SU-DHL-6 (cell line): ENCODE results near the gene SEC24B.
A peak's percentile ranks its signal among the peaks of the same experiment; 100 is the strongest.

Source experiments
- H2AFZ ChIP-seq: fragments of 200-600 bp; sonication (generic); 2 replicates; pipeline ENCODE4 v1.6.1; 2014; ENCODE audit warnings: low read depth, mild to moderate bottlenecking, moderate library complexity, mixed read lengths, antibody characterized with exemption, low read length; ENCODE audit not compliant: severe bottlenecking
- H3F3A ChIP-seq: fragments of 200-600 bp; shearing (Covaris generic); 2 replicates; pipeline ENCODE4 v1.6.0; 2016; ENCODE audit warnings: antibody characterized with exemption, mild to moderate bottlenecking; ENCODE audit not compliant: insufficient read depth
- H3K27ac ChIP-seq: fragments of 200-600 bp; sonication (generic); 2 replicates; pipeline ENCODE4 v1.5.1; 2016; ENCODE audit warnings: low read depth, mild to moderate bottlenecking, low read length, moderate library complexity, mixed read lengths
- H3K27me3 ChIP-seq: fragments of 200-600 bp; sonication (generic), shearing (Covaris generic); 2 replicates; pipeline ENCODE4 v1.6.0; 2014; ENCODE audit warnings: mild to moderate bottlenecking, low read length
- H3K36me3 ChIP-seq: fragments of 200-600 bp; sonication (generic); 2 replicates; pipeline ENCODE4 v1.6.1; 2014; ENCODE audit warnings: mild to moderate bottlenecking, low read length, mixed read lengths
- H3K4me2 ChIP-seq: fragments of 300-600, 200-600 bp; shearing (Covaris generic), sonication (generic); 2 replicates; pipeline ENCODE4 v1.6.0; 2014; ENCODE audit warnings: low read length, low read depth, mild to moderate bottlenecking; ENCODE audit not compliant: poor library complexity, severe bottlenecking
- H3K4me3 ChIP-seq: fragments of 200-600 bp; sonication (generic); 2 replicates; pipeline ENCODE4 v1.5.1; 2014; ENCODE audit warnings: antibody characterized with exemption, low read length, mild to moderate bottlenecking, mixed read lengths; ENCODE audit not compliant: insufficient read depth, poor library complexity, severe bottlenecking
- H3K79me2 ChIP-seq: fragments of 200-600 bp; sonication (generic); 2 replicates; pipeline ENCODE4 v1.6.1; 2014; ENCODE audit warnings: mild to moderate bottlenecking, low read length, moderate library complexity; ENCODE audit not compliant: insufficient read depth
- H3K9ac ChIP-seq: fragments of 200-600 bp; sonication (generic); 2 replicates; pipeline ENCODE4 v1.7.0; 2014; ENCODE audit warnings: mild to moderate bottlenecking, low read length
- H3K9me2 ChIP-seq: fragments of 200-600 bp; sonication (generic); replicated peaks from 2 replicates; pipeline ENCODE4 v1.6.1; 2014; ENCODE audit warnings: low read length; ENCODE audit not compliant: insufficient read depth
- H3K9me3 ChIP-seq: fragments of 200-600 bp; sonication (generic); 2 replicates; pipeline ENCODE4 v1.6.1; 2014; ENCODE audit warnings: low read length, mixed read lengths; ENCODE audit not compliant: insufficient read depth
- H4K20me1 ChIP-seq: fragments of 200-600 bp; sonication (generic); 2 replicates; pipeline ENCODE4 v1.6.1; 2014; ENCODE audit warnings: low read depth, mild to moderate bottlenecking, antibody characterized with exemption, low read length, moderate library complexity, mixed read lengths
- EZH2phosphoT487 ChIP-seq: fragments of 200-600 bp; sonication (generic), shearing (Covaris generic); conservative IDR thresholded peaks from 2 replicates; pipeline ENCODE4 v1.6.1; 2018; ENCODE audit warnings: mild to moderate bottlenecking, antibody characterized with exemption, low read length, moderate library complexity, mixed read lengths
- TF ChIP-seq, protein P1 (sequence below): fragments of 200-600 bp; sonication (generic); IDR thresholded peaks from one replicate; pipeline ENCODE4 v1.5.1; 2017; ENCODE audit warnings: antibody characterized with exemption, mild to moderate bottlenecking, low read length, moderate library complexity; ENCODE audit not compliant: insufficient read depth, poor library complexity, severe bottlenecking

SEC24B gene

GRCh38 chr4:109433205-109434006, at the start of gene SEC24B:
TSS of gene SEC24B (plus strand) at chr4:109433815. CDS start at chr4:109433870, 55 bp downstream.
- H3F3A ChIP-seq, result no peaks in the 10 kb centered on the region
- H3K4me3 ChIP-seq, result peak within 1 kb of the TSS; percentile 68
- no peaks in the 10 kb centered on the region for H3K9me2 ChIP-seq
- peak within 1 kb of the TSS; percentile 81 for H3K4me2 ChIP-seq
- H2AFZ ChIP-seq, result peak within 1 kb of the TSS; percentile 86
- no peak within 1 kb of the TSS for H3K27ac ChIP-seq
- H3K79me2 ChIP-seq, result peaks cover 20% of the 10 kb centered on the region
- peaks cover 5% of the 10 kb centered on the region; the same call in 1 of the 2 replicates for H4K20me1 ChIP-seq
- no peaks in the 10 kb centered on the region for H3K36me3 ChIP-seq
- peak within 1 kb of the TSS; percentile 60 for H3K9ac ChIP-seq
- TF ChIP-seq EZH2phosphoT487, result no peak
- TF ChIP-seq, protein P1, sequence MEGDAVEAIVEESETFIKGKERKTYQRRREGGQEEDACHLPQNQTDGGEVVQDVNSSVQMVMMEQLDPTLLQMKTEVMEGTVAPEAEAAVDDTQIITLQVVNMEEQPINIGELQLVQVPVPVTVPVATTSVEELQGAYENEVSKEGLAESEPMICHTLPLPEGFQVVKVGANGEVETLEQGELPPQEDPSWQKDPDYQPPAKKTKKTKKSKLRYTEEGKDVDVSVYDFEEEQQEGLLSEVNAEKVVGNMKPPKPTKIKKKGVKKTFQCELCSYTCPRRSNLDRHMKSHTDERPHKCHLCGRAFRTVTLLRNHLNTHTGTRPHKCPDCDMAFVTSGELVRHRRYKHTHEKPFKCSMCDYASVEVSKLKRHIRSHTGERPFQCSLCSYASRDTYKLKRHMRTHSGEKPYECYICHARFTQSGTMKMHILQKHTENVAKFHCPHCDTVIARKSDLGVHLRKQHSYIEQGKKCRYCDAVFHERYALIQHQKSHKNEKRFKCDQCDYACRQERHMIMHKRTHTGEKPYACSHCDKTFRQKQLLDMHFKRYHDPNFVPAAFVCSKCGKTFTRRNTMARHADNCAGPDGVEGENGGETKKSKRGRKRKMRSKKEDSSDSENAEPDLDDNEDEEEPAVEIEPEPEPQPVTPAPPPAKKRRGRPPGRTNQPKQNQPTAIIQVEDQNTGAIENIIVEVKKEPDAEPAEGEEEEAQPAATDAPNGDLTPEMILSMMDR, result peak; percentile 50
- H3K9me3 ChIP-seq, result no peaks in the 10 kb centered on the region
- no peaks in the 10 kb centered on the region for H3K27me3 ChIP-seq

DNA sequence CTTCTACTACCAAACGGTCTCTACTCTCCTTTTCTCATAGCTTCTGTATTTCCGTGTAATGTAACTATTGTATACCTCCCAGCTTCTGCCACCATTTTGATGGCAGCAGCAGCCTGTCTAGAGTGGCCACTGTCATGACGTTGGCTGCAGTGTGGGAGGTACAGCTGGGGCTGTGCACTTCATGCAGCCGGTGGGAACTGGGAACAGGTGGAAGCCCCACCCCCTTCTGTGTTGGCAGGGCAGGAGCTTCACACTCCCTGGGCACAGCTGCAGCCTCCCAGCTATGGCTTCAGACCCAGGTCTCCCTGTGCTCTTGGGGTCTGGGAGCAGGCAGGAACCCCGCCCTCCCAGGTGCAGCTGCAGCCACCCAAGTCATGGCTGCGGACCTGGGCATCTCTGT, 49.8 kb upstream of the SEC24B start:
- Histone ChIP-seq H3K4me3 (no peak overlapping the region), H3K9me2 (no peaks in the 10 kb centered on the region), H2AFZ (no peak overlapping the region), H3F3A (no peaks in the 10 kb centered on the region), H3K36me3 (no peaks in the 10 kb centered on the region), H3K27ac (no peak overlapping the region), H3K27me3 (no peaks in the 10 kb centered on the region), H3K9ac (no peak overlapping the region), H3K4me2 (no peak overlapping the region), H4K20me1 (no peaks in the 10 kb centered on the region), H3K79me2 (no peaks in the 10 kb centered on the region), H3K9me3 (no peaks in the 10 kb centered on the region)
- no peak for TF ChIP-seq EZH2phosphoT487
- TF ChIP-seq, protein P1, result no peak

- Histone ChIP-seq H3K36me3 (no peaks in the 10 kb centered on the region), H3K27me3 (no peaks in the 10 kb centered on the region), H3K27ac (no peak overlapping the region), H3K4me2 (no peak overlapping the region), H3K79me2 (no peaks in the 10 kb centered on the region), H3F3A (no peaks in the 10 kb centered on the region), H2AFZ (no peak overlapping the region), H3K4me3 (no peak overlapping the region), H3K9me2 (no peaks in the 10 kb centered on the region), H3K9ac (no peak overlapping the region), H4K20me1 (no peaks in the 10 kb centered on the region), H3K9me3 (no peaks in the 10 kb centered on the region)
- TF ChIP-seq, protein P1, result no peak
- TF ChIP-seq EZH2phosphoT487, result no peak
These were observed 48.4 kb upstream of the SEC24B start for GRCh38 chr4:109385260-109385659.
